DMS 273 treated with DMSO at 0.1 percent for 48 hours (cell line): ENCODE measurements around the gene S100B.

Experiments used
- DNase-seq: peaks from one replicate; lab custom pipeline; 2025; lab: John Stamatoyannopoulos, UW

The S100B gene

DNA sequence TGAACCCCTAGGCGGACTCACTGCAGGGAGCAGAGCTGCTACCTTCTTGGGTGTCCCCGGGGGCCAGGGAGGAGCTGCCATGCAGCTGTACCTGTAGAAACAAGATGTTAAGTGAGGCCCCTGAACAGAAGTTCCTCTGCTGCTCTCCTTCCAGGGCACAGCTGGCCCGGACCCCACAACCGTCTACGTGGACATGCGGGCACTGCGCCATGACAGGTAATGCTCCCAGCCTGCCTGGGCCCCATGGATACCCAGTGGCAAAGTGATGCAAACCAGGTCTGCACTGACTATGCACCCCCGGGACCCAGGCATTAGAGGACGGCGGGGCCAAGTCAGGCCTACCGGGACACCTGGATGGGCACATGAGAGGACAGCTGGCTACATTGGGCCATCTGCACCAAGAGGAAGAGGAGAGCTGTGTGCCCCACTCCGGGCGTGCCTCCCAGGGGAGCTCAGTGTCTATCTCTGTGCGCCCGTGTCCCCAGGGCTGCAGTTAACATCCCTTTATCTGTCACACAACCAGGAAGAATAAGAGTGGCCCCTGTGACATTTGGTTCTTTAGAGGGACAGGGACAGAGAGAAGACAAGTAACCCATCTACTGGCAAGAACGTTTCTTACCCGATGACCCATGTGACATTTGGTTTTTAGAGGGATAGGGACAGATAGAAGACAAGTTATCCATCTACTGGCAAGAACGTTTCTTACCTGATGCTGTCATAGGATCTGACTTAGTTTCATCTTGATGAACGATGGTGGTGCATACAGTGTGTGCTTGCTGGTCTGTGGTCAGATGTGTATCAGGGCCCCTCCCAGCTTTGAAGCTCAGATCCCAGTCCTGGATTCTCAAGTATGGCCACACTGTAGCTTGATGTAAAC lies 44.1 kb downstream of the S100B start:
- DNase-seq: no peak

GRCh38 chr21:46559291-46559983 lies 45.4 kb downstream of the S100B start:
- no peak for DNase-seq

GRCh38 chr21:46557919-46558392 lies 46.9 kb downstream of the S100B start:
- DNase-seq: no peak

DNA sequence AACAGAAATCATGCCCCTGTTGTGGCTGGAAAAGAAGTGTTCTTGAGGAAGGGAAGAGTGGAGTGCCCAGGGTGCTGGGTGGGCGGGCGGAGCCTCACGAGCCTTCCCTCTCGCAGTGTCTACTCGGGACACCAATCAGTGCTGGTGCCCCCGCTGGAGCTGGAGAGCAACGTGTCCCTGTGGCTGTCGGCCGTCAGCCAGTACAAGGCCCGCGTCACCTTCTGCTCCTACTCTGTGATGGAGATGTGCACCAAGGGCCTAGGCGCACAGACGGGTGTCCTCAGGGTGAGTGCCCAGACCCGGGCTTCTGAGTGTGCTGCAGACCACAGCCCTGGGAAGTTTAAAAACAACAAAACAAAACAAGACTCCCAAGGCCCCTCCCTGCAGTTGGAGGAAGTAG lies 47.4 kb downstream of the S100B start:
- no peak for DNase-seq

DNA sequence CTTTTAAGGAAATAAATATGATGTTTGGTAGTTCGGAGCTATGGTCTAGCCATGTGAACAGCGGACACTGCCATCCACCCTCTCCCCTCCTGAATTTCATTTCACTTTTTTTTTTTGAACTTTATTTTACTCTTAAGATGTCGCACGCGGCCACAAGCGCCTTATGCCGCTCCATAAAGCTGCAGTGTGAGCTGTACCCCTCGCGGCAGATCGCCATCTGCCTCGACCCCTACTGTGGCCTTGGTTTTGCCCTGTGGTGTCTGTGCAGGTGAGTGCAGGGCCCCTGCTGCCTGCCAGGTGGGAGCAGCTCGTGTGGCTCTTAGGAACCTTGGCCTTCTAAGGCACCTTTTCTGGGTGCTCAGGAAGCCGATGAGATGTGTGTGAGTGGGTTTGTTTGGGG lies 48.1 kb downstream of the S100B start:
- DNase-seq: no peak

GRCh38 chr21:46555678-46556077 lies 49.2 kb downstream of the S100B start:
- DNase-seq: no peak

GRCh38 chr21:46555225-46555617 lies 49.7 kb downstream of the S100B start:
- DNase-seq: no peak

GRCh38 chr21:46554431-46555224 lies 50.3 kb downstream of the S100B start:
- no peak for DNase-seq

- no peak for DNase-seq
Measured at GRCh38 chr21:46553993-46554392, 50.9 kb downstream of the S100B start.

DNA sequence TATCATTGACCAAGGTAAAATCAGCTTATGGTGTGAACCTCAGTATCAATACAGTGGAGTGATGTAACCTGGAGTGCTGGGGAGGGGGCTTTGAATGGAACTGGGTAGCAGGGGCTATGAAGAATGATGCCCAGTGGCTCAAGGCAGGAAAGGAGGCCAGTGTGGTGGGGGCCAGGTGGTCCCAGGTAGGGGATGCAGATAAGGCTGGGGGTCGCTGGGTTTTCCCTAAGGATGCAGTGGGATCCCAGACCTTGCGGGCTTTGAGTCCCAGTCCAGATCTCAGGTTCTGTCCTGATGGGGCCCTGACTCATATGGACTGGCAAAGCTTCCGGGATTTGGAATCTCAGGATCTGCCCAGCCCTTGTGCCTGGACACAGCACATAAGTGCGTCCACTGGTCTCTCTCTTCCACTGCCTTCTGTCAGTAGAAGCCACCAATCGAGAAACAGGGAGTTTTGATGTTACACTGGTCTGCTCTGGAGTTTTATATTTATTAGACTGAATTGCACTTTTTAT lies 52.0 kb downstream of the S100B start:
- DNase-seq: no peak

GRCh38 chr21:46552274-46552673 lies 52.6 kb downstream of the S100B start:
- no peak for DNase-seq

DNA sequence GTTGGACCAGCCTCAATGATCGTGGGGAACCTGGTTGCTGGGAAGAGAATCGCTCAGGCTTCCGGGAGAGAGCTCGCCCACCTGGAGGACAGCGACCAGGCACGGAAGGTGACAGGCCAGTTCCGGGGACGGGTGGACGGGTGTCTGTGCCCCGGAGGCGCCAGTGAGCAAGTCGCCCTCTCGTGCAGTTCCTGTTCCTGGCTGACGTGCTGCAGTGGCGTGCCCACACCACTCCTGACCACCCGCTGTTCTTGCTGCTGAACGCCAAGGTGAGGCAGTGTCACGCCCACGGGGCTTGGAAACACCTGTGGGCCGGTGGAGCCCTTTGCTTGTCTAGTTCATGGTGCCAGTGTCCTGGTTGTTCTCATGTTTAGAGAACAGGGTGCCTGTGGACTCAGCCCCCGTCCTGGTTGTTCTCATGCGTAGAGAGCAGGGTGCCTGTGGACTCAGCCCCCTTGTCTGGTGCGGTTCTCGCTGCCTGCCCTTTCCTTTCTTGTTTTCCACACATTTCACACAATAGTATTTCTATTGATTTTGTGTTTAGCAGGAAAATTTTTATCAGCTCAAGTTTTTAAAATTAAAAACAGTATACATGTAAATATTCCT lies 53.1 kb downstream of the S100B start:
- DNase-seq: no peak

- no peak for DNase-seq
Measured at GRCh38 chr21:46550116-46550941, 54.6 kb downstream of the S100B start.

DNA sequence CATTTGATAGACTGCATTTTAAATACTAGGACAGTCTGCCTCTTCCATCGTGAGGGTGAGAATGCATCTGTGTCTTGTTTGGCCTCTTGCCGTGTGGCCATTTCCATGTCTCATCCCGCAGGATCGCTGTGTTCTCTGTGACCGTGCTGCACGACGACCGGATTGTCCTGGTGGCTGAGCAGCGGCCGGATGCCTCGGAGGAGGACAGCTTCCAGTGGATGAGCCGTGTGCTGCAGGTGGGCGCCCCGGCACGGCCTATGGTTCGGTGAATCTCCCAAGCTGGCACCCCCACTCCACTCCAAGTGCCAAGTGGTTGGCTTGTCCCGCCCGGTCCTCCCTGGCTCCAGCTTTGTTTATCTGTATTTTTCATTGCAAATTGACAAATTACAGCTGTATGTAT lies 55.2 kb downstream of the S100B start:
- no peak for DNase-seq
